CD4-positive, CD25-positive, alpha-beta regulatory T cell (primary cell): ENCODE data around the gene HHAT. TPM values are rescaled to one million over a fixed set of nuclear protein-coding genes. Genes with fewer than 3 reads are reported as not detected.
A peak's percentile ranks its signal among the peaks of the same experiment; 100 is the strongest.

Experiments
- ATAC-seq, 2 donors: fragments of 150-1000 bp; cut with Tn5 transposase; one replicate each; pipeline ENCODE4 v1.10.0; 2021; ENCODE audit warnings: low read depth in 2 of 2, moderate number of reproducible peaks in 2 of 2, moderate library complexity in 1 of 2
- DNase-seq, 3 donors: peaks; one replicate each; pipeline versions ENCODE4 v3.0.0 to v3.0.0-alpha.2; 2012 to 2022; ENCODE audit warnings: mixed read lengths in 1 of 3
- H3K27ac ChIP-seq: one replicate; pipeline ENCODE4 v1.7.0; 2013; ENCODE audit warnings: mild to moderate bottlenecking, low read length; ENCODE audit not compliant: insufficient read depth, poor library complexity, severe bottlenecking
- H3K27me3 ChIP-seq: one replicate; pipeline ENCODE4 v1.7.0; 2013; ENCODE audit warnings: low read length; ENCODE audit not compliant: control insufficient read depth, insufficient read depth
- H3K36me3 ChIP-seq: one replicate; pipeline ENCODE4 v1.7.0; 2013; ENCODE audit warnings: mild to moderate bottlenecking, low read length, moderate library complexity; ENCODE audit not compliant: control insufficient read depth, insufficient read depth
- H3K4me1 ChIP-seq: 2 replicates; pipeline ENCODE4 v1.7.0; 2013; ENCODE audit warnings: mild to moderate bottlenecking, low read length; ENCODE audit not compliant: insufficient read depth, control insufficient read depth, poor library complexity, severe bottlenecking
- H3K4me3 ChIP-seq: one replicate; pipeline ENCODE4 v1.7.0; 2013; ENCODE audit warnings: low read depth, mild to moderate bottlenecking, low read length, moderate library complexity
- H3K9me3 ChIP-seq, 2 experiments: 1 replicate in 1 of 2; 2 replicates in 1 of 2; pipeline ENCODE4 v1.7.0; 2013; ENCODE audit warnings: low read length in 2 of 2, mild to moderate bottlenecking in 1 of 2, moderate library complexity in 1 of 2; ENCODE audit not compliant: control insufficient read depth in 2 of 2
- H3K27ac Mint-ChIP-seq, 3 donors: one replicate each; pipeline ENCODE4 v1.8.0; 2020 to 2022; ENCODE audit warnings: mild to moderate bottlenecking in 3 of 3, mixed read lengths in 3 of 3, moderate library complexity in 2 of 3
- H3K27me3 Mint-ChIP-seq: one replicate; pipeline ENCODE4 v1.8.0; 2022; ENCODE audit warnings: mild to moderate bottlenecking, mixed read lengths
- H3K36me3 Mint-ChIP-seq: one replicate; pipeline ENCODE4 v1.8.0; 2020; ENCODE audit warnings: mixed read lengths
- H3K4me1 Mint-ChIP-seq, 4 donors: one replicate each; pipeline ENCODE4 v1.8.0; 2020 to 2022; ENCODE audit warnings: mixed read lengths in 4 of 4, mild to moderate bottlenecking in 1 of 4
- H3K4me3 Mint-ChIP-seq, 4 donors: one replicate each; pipeline ENCODE4 v1.8.0; 2020 to 2022; ENCODE audit warnings: mild to moderate bottlenecking in 4 of 4, mixed read lengths in 4 of 4, moderate library complexity in 3 of 4
- H3K9me3 Mint-ChIP-seq, 7 donors: one replicate each; pipeline ENCODE4 v1.8.0; 2020 to 2022; ENCODE audit warnings: mixed read lengths in 7 of 7, mild to moderate bottlenecking in 3 of 7, moderate library complexity in 2 of 7
- polyA plus RNA-seq, 4 donors: library from polyadenylated mRNA; unstranded; fragments of 300-500 nt; fragmentation: Illumina TruSeq; gene quantifications; one replicate each; pipeline ENCODE4 v1.2.3, GENCODE V29; 2021
- total RNA-seq: library from RNA; stranded (reverse); gene quantifications from one replicate; pipeline ENCODE4 v1.2.3, GENCODE V29; 2022

The HHAT gene
- total and polyA plus RNA-seq, 5 donors from 2014 or later: 1.4 to 6.0 (median 2.0) TPM

GRCh38 chr1:210315529-210315928 lies 13.2 kb upstream of the HHAT start:
- H3K27ac ChIP-seq: no peak overlapping the region
- no peaks in the 10 kb centered on the region for H3K36me3 ChIP-seq
- peaks cover 0 to 1% (median 0%) of the 10 kb centered on the region in 7 donors for H3K9me3 Mint-ChIP-seq
- H3K4me1 Mint-ChIP-seq: peaks cover 0 to 5% (median 4%) of the 10 kb centered on the region in 4 donors
- H3K27me3 ChIP-seq: peaks cover 2% of the 10 kb centered on the region
- ATAC-seq: no peak
- no peaks in the 10 kb centered on the region for H3K36me3 Mint-ChIP-seq
- peaks cover 8% of the 10 kb centered on the region for H3K4me1 ChIP-seq
- H3K27me3 Mint-ChIP-seq: peaks cover 32% of the 10 kb centered on the region
- H3K4me3 ChIP-seq: no peak overlapping the region
- H3K27ac Mint-ChIP-seq: no peak overlapping the region
- no peak overlapping the region for H3K4me3 Mint-ChIP-seq
- DNase-seq: no peak
- H3K9me3 ChIP-seq: no peaks in the 10 kb centered on the region

- Mint-ChIP-seq H3K4me3 (no peak overlapping the region), H3K4me1 (peaks cover 0 to 3% (median 0%) of the 10 kb centered on the region in 4 donors), H3K9me3 (peaks cover 0 to 12% (median 2%) of the 10 kb centered on the region in 7 donors), H3K27me3 (peaks cover 29% of the 10 kb centered on the region), H3K27ac (no peak overlapping the region), H3K36me3 (no peaks in the 10 kb centered on the region)
- no peak overlapping the region for H3K4me3 ChIP-seq
- no peak overlapping the region for H3K27ac ChIP-seq
- H3K27me3 ChIP-seq: peaks cover 3% of the 10 kb centered on the region
- no peak for DNase-seq
- peaks cover 3% of the 10 kb centered on the region for H3K4me1 ChIP-seq
- H3K36me3 ChIP-seq: no peaks in the 10 kb centered on the region
- no peak for ATAC-seq
- H3K9me3 ChIP-seq: peaks cover 0 to 5% of the 10 kb centered on the region in 2 experiments
These were observed 7.6 kb upstream of the HHAT start for GRCh38 chr1:210321131-210321530.

GRCh38 chr1:210321552-210321951 lies 7.2 kb upstream of the HHAT start:
- peaks cover 3% of the 10 kb centered on the region for H3K27me3 ChIP-seq
- Mint-ChIP-seq H3K4me3 (no peak overlapping the region), H3K4me1 (peaks cover 0 to 3% (median 0%) of the 10 kb centered on the region in 4 donors), H3K27ac (no peak overlapping the region), H3K36me3 (no peaks in the 10 kb centered on the region), H3K9me3 (peaks cover 0 to 12% (median 2%) of the 10 kb centered on the region in 7 donors), H3K27me3 (peaks cover 29% of the 10 kb centered on the region)
- ATAC-seq (no peak), DNase-seq (no peak)
- peaks cover 0 to 5% of the 10 kb centered on the region in 2 experiments for H3K9me3 ChIP-seq
- no peaks in the 10 kb centered on the region for H3K36me3 ChIP-seq
- peaks cover 3% of the 10 kb centered on the region for H3K4me1 ChIP-seq
- no peak overlapping the region for H3K27ac ChIP-seq
- H3K4me3 ChIP-seq: no peak overlapping the region

GRCh38 chr1:210323957-210324356 lies 4.7 kb upstream of the HHAT start:
- H3K27me3 Mint-ChIP-seq: peaks cover 36% of the 10 kb centered on the region
- no peak for ATAC-seq

GRCh38 chr1:210325026-210325670 lies 3.6 kb upstream of the HHAT start:
- Mint-ChIP-seq H3K27ac (no peak overlapping the region), H3K36me3 (no peaks in the 10 kb centered on the region), H3K27me3 (peaks cover 33% of the 10 kb centered on the region), H3K4me1 (peaks cover 5 to 22% (median 7%) of the 10 kb centered on the region in 4 donors), H3K9me3 (peaks cover 0 to 12% (median 2%) of the 10 kb centered on the region in 7 donors), H3K4me3 (peak overlapping the region in 1 of 4 donors; percentile 16)
- no peak for ATAC-seq
- DNase-seq: no peak
- Histone ChIP-seq H3K27me3 (peaks cover 3% of the 10 kb centered on the region), H3K4me1 (peaks cover 17% of the 10 kb centered on the region), H3K27ac (no peak overlapping the region), H3K4me3 (no peak overlapping the region), H3K36me3 (no peaks in the 10 kb centered on the region), H3K9me3 (peaks cover 0 to 5% of the 10 kb centered on the region in 2 experiments)

More at GRCh38 chr1:210323957-210324356, 4.7 kb upstream of the HHAT start:
- Histone ChIP-seq H3K9me3 (peaks cover 0 to 5% of the 10 kb centered on the region in 2 experiments), H3K36me3 (no peaks in the 10 kb centered on the region), H3K4me3 (no peak overlapping the region), H3K4me1 (peaks cover 10% of the 10 kb centered on the region), H3K27ac (no peak overlapping the region), H3K27me3 (peaks cover 3% of the 10 kb centered on the region)
- Mint-ChIP-seq H3K4me3 (no peak overlapping the region), H3K36me3 (no peaks in the 10 kb centered on the region), H3K9me3 (peaks cover 0 to 12% (median 2%) of the 10 kb centered on the region in 7 donors), H3K4me1 (peaks cover 0 to 10% (median 1%) of the 10 kb centered on the region in 4 donors), H3K27ac (no peak overlapping the region)
- DNase-seq: no peak

- H3K27me3 ChIP-seq: peaks cover 3% of the 10 kb centered on the region
- DNase-seq (no peak), ATAC-seq (no peak)
- H3K27ac ChIP-seq: peak overlapping the region; percentile 61
- H3K4me1 ChIP-seq: peaks cover 27% of the 10 kb centered on the region
- peak overlapping the region; percentile 59 for H3K4me3 ChIP-seq
- no peaks in the 10 kb centered on the region for H3K36me3 ChIP-seq
- Mint-ChIP-seq H3K9me3 (peaks cover 0 to 12% (median 3%) of the 10 kb centered on the region in 7 donors), H3K27ac (peak overlapping the region in 2 of 3 donors; percentile 17 to 42), H3K27me3 (peaks cover 15% of the 10 kb centered on the region), H3K4me1 (peaks cover 14 to 37% (median 20%) of the 10 kb centered on the region in 4 donors), H3K4me3 (peak overlapping the region; percentile 88 to 97 (median 90)), H3K36me3 (no peaks in the 10 kb centered on the region)
- H3K9me3 ChIP-seq: peaks cover 0 to 5% of the 10 kb centered on the region in 2 experiments
These were observed 513 bp upstream of the HHAT start for GRCh38 chr1:210328032-210328745.

- Histone ChIP-seq H3K27me3 (no peaks in the 10 kb centered on the region), H3K27ac (no peak overlapping the region), H3K36me3 (no peaks in the 10 kb centered on the region), H3K4me3 (no peak overlapping the region), H3K4me1 (peaks cover 26% of the 10 kb centered on the region), H3K9me3 (peaks cover 0 to 3% of the 10 kb centered on the region in 2 experiments)
- no peak overlapping the region for H3K27ac Mint-ChIP-seq
- H3K36me3 Mint-ChIP-seq: no peaks in the 10 kb centered on the region
- peaks cover 11% of the 10 kb centered on the region for H3K27me3 Mint-ChIP-seq
- ATAC-seq (no peak), DNase-seq (no peak)
- peaks cover 0 to 4% (median 2%) of the 10 kb centered on the region in 7 donors for H3K9me3 Mint-ChIP-seq
- peaks cover 14 to 34% (median 21%) of the 10 kb centered on the region in 4 donors for H3K4me1 Mint-ChIP-seq
- H3K4me3 Mint-ChIP-seq: peak overlapping the region in 2 of 4 donors; percentile 91 to 97
These were observed 1.7 kb downstream of the HHAT start for GRCh38 chr1:210330279-210330866.
